CD4-positive, alpha-beta T cell (primary cell): ENCODE measurements around the gene ARMC10. TPM values are rescaled to one million over a fixed set of nuclear protein-coding genes. Genes with fewer than 3 reads are reported as not detected.

Experiments
- ATAC-seq: fragments of 200-7000 bp; cut with Tn5 transposase; one replicate; pipeline ENCODE4 v1.10.0; 2022; ENCODE audit warnings: mild to moderate bottlenecking; ENCODE audit not compliant: poor library complexity
- CTCF ChIA-PET: fragments of 350-600 bp; sonication (Branson Sonifier 250); formaldehyde crosslinking; loops from one replicate; lab custom pipeline; 2021; ENCODE audit warnings: antibody characterized with exemption, inconsistent platforms; lab: Charles Lee
- POLR2A ChIA-PET: fragments of 350-600 bp; sonication (Branson Sonifier 250); formaldehyde crosslinking; loops from one replicate; lab custom pipeline; 2021; ENCODE audit warnings: antibody characterized with exemption, inconsistent platforms; lab: Charles Lee
- DNase-seq, 14 experiments: peaks; one replicate each; pipeline ENCODE4 v3.0.0-alpha.2; 2013 to 2020; ENCODE audit warnings: mixed read lengths in 2 of 14
- H3K27ac ChIP-seq, 2 donors: one replicate each; pipeline versions ENCODE4 v1.5.1 to v1.7.0; 2013; ENCODE audit warnings: low read length in 2 of 2, low read depth in 1 of 2, mild to moderate bottlenecking in 1 of 2
- H3K27me3 ChIP-seq, 2 experiments: 1 replicate in 1 of 2; 2 replicates in 1 of 2; pipeline versions ENCODE4 v1.6.1 to v1.7.0; 2013; ENCODE audit warnings: low read length in 2 of 2, control low read depth in 1 of 2, mild to moderate bottlenecking in 1 of 2, moderate library complexity in 1 of 2; ENCODE audit not compliant: insufficient read depth in 2 of 2, control insufficient read depth in 1 of 2
- H3K36me3 ChIP-seq: one replicate; pipeline ENCODE4 v1.6.1; 2013; ENCODE audit warnings: low read length, control low read depth; ENCODE audit not compliant: insufficient read depth
- H3K4me1 ChIP-seq: one replicate; pipeline ENCODE4 v1.6.1; 2013; ENCODE audit warnings: low read length, control low read depth; ENCODE audit not compliant: insufficient read depth
- H3K4me3 ChIP-seq: one replicate; pipeline ENCODE4 v1.5.1; 2013; ENCODE audit warnings: mild to moderate bottlenecking, low read length, moderate library complexity
- H3K9me3 ChIP-seq, 2 experiments: 1 replicate in 1 of 2; 2 replicates in 1 of 2; pipeline versions ENCODE4 v1.6.1 to v1.7.0; 2013; ENCODE audit warnings: low read length in 2 of 2, mild to moderate bottlenecking in 2 of 2, control low read depth in 1 of 2, moderate library complexity in 1 of 2; ENCODE audit not compliant: control insufficient read depth in 1 of 2, insufficient read depth in 1 of 2
- H3K27ac Mint-ChIP-seq: one replicate; pipeline ENCODE4 v1.8.0; 2020; ENCODE audit warnings: mixed read lengths
- H3K27me3 Mint-ChIP-seq: one replicate; pipeline ENCODE4 v1.8.0; 2021; ENCODE audit warnings: mixed read lengths
- H3K36me3 Mint-ChIP-seq: one replicate; pipeline ENCODE4 v1.8.0; 2021; ENCODE audit warnings: low read depth, mixed read lengths
- H3K4me1 Mint-ChIP-seq: one replicate; pipeline ENCODE4 v1.8.0; 2021; ENCODE audit warnings: low read depth, mixed read lengths
- H3K4me3 Mint-ChIP-seq: one replicate; pipeline ENCODE4 v1.8.0; 2020; ENCODE audit warnings: mild to moderate bottlenecking, mixed read lengths
- H3K9me3 Mint-ChIP-seq: one replicate; pipeline ENCODE4 v1.8.0; 2020; ENCODE audit warnings: mixed read lengths
- CTCF ChIP-seq: fragments of 200-600 bp; IDR thresholded peaks from one replicate; pipeline ENCODE4 v1.8.0; 2022; ENCODE audit warnings: antibody characterized with exemption, mild to moderate bottlenecking
- intact Hi-C, 2 experiments: fragments of 100-400 bp; cut with DNase I in 1 of 2; cut with micrococcal nuclease in 1 of 2; formaldehyde crosslinking; loops; one replicate each; pipeline versions ENCODE4 v1.15.1 to v1.9.0; 2023 to 2025; cut with DNase I, micrococcal nuclease
- total RNA-seq, 174 experiments: library from RNA in 2 of 174; stranded (reverse) in 2 of 174; gene quantifications; one replicate each; pipeline ENCODE4 v1.2.3 and lab custom pipeline; 2021 to 2026

The ARMC10 gene
- total RNA-seq, 2 experiments from 2014 or later = 6.0 to 6.9 TPM

GRCh38 chr7:103130901-103131624 lies 56.1 kb downstream of the ARMC10 start:
- POLR2A ChIA-PET = no interaction called here
- CTCF ChIA-PET = no interaction called here

GRCh38 chr7:103132995-103133688 lies 58.2 kb downstream of the ARMC10 start:
- Histone ChIP-seq H3K36me3 (peaks cover 5% of the 10 kb centered on the region), H3K4me3 (no peak overlapping the region), H3K27ac (no peak overlapping the region), H3K9me3 (no peaks in the 10 kb centered on the region), H3K27me3 (no peaks in the 10 kb centered on the region), H3K4me1 (no peaks in the 10 kb centered on the region)
- no peaks in the 10 kb centered on the region for H3K9me3 Mint-ChIP-seq
- ATAC-seq = no peak
- no peak overlapping the region for H3K4me3 Mint-ChIP-seq
- DNase-seq = no peak
- TF ChIP-seq CTCF = no peak
- H3K36me3 Mint-ChIP-seq = peaks cover 5% of the 10 kb centered on the region
- CTCF ChIA-PET = no interaction called here
- intact Hi-C loops = no loop called here
- POLR2A ChIA-PET = no interaction called here
- H3K4me1 Mint-ChIP-seq = peaks cover 22% of the 10 kb centered on the region
- H3K27me3 Mint-ChIP-seq = no peaks in the 10 kb centered on the region
- no peak overlapping the region for H3K27ac Mint-ChIP-seq

More at GRCh38 chr7:103130901-103131624, 56.1 kb downstream of the ARMC10 start:
- Histone ChIP-seq H3K36me3 (peaks cover 20% of the 10 kb centered on the region), H3K4me1 (no peaks in the 10 kb centered on the region), H3K27ac (no peak overlapping the region), H3K9me3 (no peaks in the 10 kb centered on the region), H3K27me3 (no peaks in the 10 kb centered on the region), H3K4me3 (no peak overlapping the region)
- intact Hi-C loops = no loop called here
- no peak for ATAC-seq
- DNase-seq = no peak
- TF ChIP-seq CTCF = no peak
- Mint-ChIP-seq H3K9me3 (no peaks in the 10 kb centered on the region), H3K36me3 (peaks cover 23% of the 10 kb centered on the region), H3K4me3 (no peak overlapping the region), H3K27me3 (no peaks in the 10 kb centered on the region), H3K27ac (no peak overlapping the region), H3K4me1 (peaks cover 22% of the 10 kb centered on the region)

GRCh38 chr7:103134836-103135554 lies 60.1 kb downstream of the ARMC10 start:
- Histone ChIP-seq H3K27me3 (no peaks in the 10 kb centered on the region), H3K4me1 (no peaks in the 10 kb centered on the region), H3K36me3 (no peaks in the 10 kb centered on the region), H3K27ac (no peak overlapping the region), H3K9me3 (no peaks in the 10 kb centered on the region), H3K4me3 (no peak overlapping the region)
- CTCF ChIA-PET = no interaction called here
- Mint-ChIP-seq H3K36me3 (no peaks in the 10 kb centered on the region), H3K27ac (no peak overlapping the region), H3K4me1 (peaks cover 21% of the 10 kb centered on the region), H3K4me3 (no peak overlapping the region), H3K9me3 (no peaks in the 10 kb centered on the region), H3K27me3 (no peaks in the 10 kb centered on the region)
- intact Hi-C loops = no loop called here
- POLR2A ChIA-PET = no interaction called here
- TF ChIP-seq CTCF = no peak
- DNase-seq (no peak), ATAC-seq (no peak)
